ENCODE results near the gene SFXN3. TPM values are rescaled to one million over a fixed set of nuclear protein-coding genes. Genes with fewer than 3 reads are reported as not detected.

Gene SFXN3
- total and polyA plus RNA-seq, 2 of the 8 experiments (the other 6 are each of a cell fraction or from before 2014, with no cell fraction given) = 2.6 to 2.8 TPM

GRCh38 chr10:101065481-101066145, 34.6 kb downstream of the SFXN3 start (continued):
- TF ChIP-seq CHD7 (IDR thresholded peaks at IDR 0.05; ENCODE audit: insufficient replicate concordance, low read length) (no peak), BRCA1 (IDR thresholded peaks at IDR 0.05; ENCODE audit: low read depth, low read length) (no peak), GABPA (IDR thresholded peaks at IDR 0.05; ENCODE audit: borderline replicate concordance, insufficient read depth, low read length) (no peak), RNF2 (IDR thresholded peaks at IDR 0.05; ENCODE audit: borderline replicate concordance, low read depth, low read length, missing control alignments, poor library complexity, severe bottlenecking) (no peak), EZH2 (IDR thresholded peaks at IDR 0.05; ENCODE audit: low read depth, low read length, severe bottlenecking) (no peak)

Data from H1 (cell line).